HepG2 (cell line): ENCODE data around the gene ITGB5. TPM values are rescaled to one million over a fixed set of nuclear protein-coding genes. Genes with fewer than 3 reads are reported as not detected.

ENCODE experiments used
- ATAC-seq: fragments of 200-7000 bp; cut with Tn5 transposase; 3 replicates; pipeline ENCODE4 v1.9.1; 2020; ENCODE audit warnings: mild to moderate bottlenecking, moderate library complexity
- BruUV-seq: library from RNA; stranded (reverse); fragments of 400-500 nt; replicated peaks from 2 replicates; lab custom pipeline; 2021; lab: Mats Ljungman, UMichigan
- CTCF ChIA-PET: fragments of 300-600 bp; formaldehyde crosslinking; extraction: SDS; loops from one replicate; lab custom pipeline; 2021; ENCODE audit warnings: low total read pairs, inconsistent platforms, low intra/inter-chr PET ratio; lab: Yijun Ruan, JAX
- POLR2A ChIA-PET: fragments of 350-600 bp; sonication (Branson Sonifier 250); formaldehyde crosslinking; loops from one replicate; lab custom pipeline; 2020; ENCODE audit warnings: antibody characterized with exemption, inconsistent platforms; lab: Yijun Ruan, JAX
- DNase-seq: peaks from one replicate; pipeline ENCODE4 v3.0.0-alpha.2; 2015; ENCODE audit warnings: low spot score
- FAIRE-seq: peaks from 3 replicates; lab custom pipeline; 2011; peaks lifted over from hg19 to GRCh38; lab: Jason Lieb, UNC
- H2AFZ ChIP-seq: one replicate; pipeline ENCODE4 v1.6.1; 2011; ENCODE audit warnings: low read length, inconsistent platforms
- H3K27ac ChIP-seq: fragments of 300-600 bp; 3 replicates; pipeline ENCODE4 v1.8.0; 2011; ENCODE audit warnings: mixed run types, mild to moderate bottlenecking, mixed read lengths, low read length, inconsistent platforms; ENCODE audit not compliant: insufficient read depth; ENCODE audit errors: extremely low read length
- H3K27me3 ChIP-seq, 2 experiments: fragments of 200-600 bp in 1 of 2; 2 replicates in 1 of 2; 3 replicates in 1 of 2; pipeline versions ENCODE4 v1.6.0 to v1.8.0; 2011; ENCODE audit warnings: low read length in 2 of 2, mild to moderate bottlenecking in 2 of 2, moderate library complexity in 2 of 2, inconsistent platforms in 1 of 2; ENCODE audit not compliant: insufficient read depth in 2 of 2, control insufficient read depth in 1 of 2
- H3K36me3 ChIP-seq, 2 experiments: fragments of 200-600 bp in 1 of 2; replicated peaks in 1 of 2; 2 replicates in 1 of 2; 3 replicates in 1 of 2; pipeline versions ENCODE4 v1.5.1 to v1.8.0; 2011; ENCODE audit warnings: low read length in 2 of 2, inconsistent platforms in 1 of 2; ENCODE audit not compliant: insufficient read depth in 2 of 2, control insufficient read depth in 1 of 2
- H3K4me1 ChIP-seq: 2 replicates; pipeline ENCODE4 v1.5.1; 2012; ENCODE audit warnings: low read length, inconsistent platforms; ENCODE audit not compliant: insufficient read depth
- H3K4me2 ChIP-seq: 2 replicates; pipeline ENCODE4 v1.6.0; 2011; ENCODE audit warnings: low read depth, low read length, inconsistent platforms
- H3K4me3 ChIP-seq, 3 experiments: fragments of 200-600 bp in 1 of 3; sonication (generic), shearing (Covaris generic) in 1 of 3; replicated peaks in 1 of 3; 2 replicates each; pipeline ENCODE4 v1.5.1; 2011 to 2016; ENCODE audit warnings: low read length in 3 of 3, inconsistent platforms in 2 of 3, low read depth in 2 of 3, mild to moderate bottlenecking in 2 of 3, control low read depth in 1 of 3, mixed read lengths in 1 of 3; ENCODE audit not compliant: insufficient read depth in 1 of 3
- H3K79me2 ChIP-seq: one replicate; pipeline ENCODE4 v1.6.1; 2011; ENCODE audit warnings: low read length, inconsistent platforms; ENCODE audit not compliant: insufficient read depth
- H3K9ac ChIP-seq: 2 replicates; pipeline ENCODE4 v1.6.0; 2011; ENCODE audit warnings: mild to moderate bottlenecking, low read depth, low read length, inconsistent platforms; ENCODE audit not compliant: insufficient read depth
- H3K9me3 ChIP-seq: 2 replicates; pipeline ENCODE4 v1.5.1; 2012; ENCODE audit warnings: mild to moderate bottlenecking, low read length
- H4K20me1 ChIP-seq: 2 replicates; pipeline ENCODE4 v1.6.0; 2011; ENCODE audit warnings: inconsistent platforms, mild to moderate bottlenecking, low read length, moderate library complexity; ENCODE audit not compliant: insufficient read depth
- CREM ChIP-seq, 2 experiments: sonication (generic) in 1 of 2; formaldehyde crosslinking in 1 of 2; IDR thresholded peaks; 2 replicates each; pipeline versions ENCODE4 v1.4.0 to v1.6.1; 2016 to 2020; ENCODE audit warnings: antibody characterized with exemption in 1 of 2, mild to moderate bottlenecking in 1 of 2, missing genetic modification reagents in 1 of 2
- DBP ChIP-seq: sonication (generic); formaldehyde crosslinking; IDR thresholded peaks from 2 replicates; pipeline ENCODE4 v1.4.0; 2020; ENCODE audit warnings: missing genetic modification reagents; ENCODE audit errors: not compliant biosample characterization
- JUN ChIP-seq: sonication (generic); formaldehyde crosslinking; IDR thresholded peaks from 2 replicates; pipeline ENCODE4 v1.4.0; 2020; ENCODE audit warnings: mild to moderate bottlenecking, missing genetic modification reagents
- KDM6A ChIP-seq: IDR thresholded peaks from 2 replicates; pipeline ENCODE4 v1.6.1; 2016; ENCODE audit warnings: low read depth
- THYN1 ChIP-seq: sonication (generic); formaldehyde crosslinking; IDR thresholded peaks from 2 replicates; pipeline ENCODE4 v1.8.1; 2023; ENCODE audit warnings: low read depth, mild to moderate bottlenecking, moderate library complexity, missing genetic modification reagents, borderline replicate concordance
- ZC3H4 ChIP-seq: sonication (generic); formaldehyde crosslinking; IDR thresholded peaks from 2 replicates; pipeline ENCODE4 v1.4.0; 2020; ENCODE audit warnings: missing genetic modification reagents, borderline replicate concordance
- ZMAT5 ChIP-seq: sonication (generic); formaldehyde crosslinking; IDR thresholded peaks from 2 replicates; pipeline ENCODE4 v1.5.0; 2020; ENCODE audit warnings: mild to moderate bottlenecking, low read depth, missing genetic modification reagents, borderline replicate concordance
- ZNF549 ChIP-seq: sonication (generic); formaldehyde crosslinking; IDR thresholded peaks from 2 replicates; pipeline ENCODE4 v1.5.0; 2020; ENCODE audit warnings: missing genetic modification reagents
- ZNF709 ChIP-seq: sonication (generic); formaldehyde crosslinking; IDR thresholded peaks from 2 replicates; pipeline ENCODE4 v1.5.0; 2020; ENCODE audit warnings: mild to moderate bottlenecking, missing genetic modification reagents
- ZSCAN30 ChIP-seq: sonication (generic); formaldehyde crosslinking; IDR thresholded peaks from 2 replicates; pipeline ENCODE4 v1.5.0; 2020; ENCODE audit warnings: mild to moderate bottlenecking, missing genetic modification reagents
- ZUFSP ChIP-seq: sonication (generic); formaldehyde crosslinking; IDR thresholded peaks from 2 replicates; pipeline ENCODE4 v1.9.0; 2021; ENCODE audit warnings: missing genetic modification reagents, mild to moderate bottlenecking, borderline replicate concordance
- WGBS: methylation state at CpG from one replicate; pipeline ENCODE4 v1.1.6; 2017; ENCODE audit warnings: low lambda C conversion rate; 5-methylcytosine and 5-hydroxymethylcytosine counted together
- in situ Hi-C: cut with HindIII; loops from 2 replicates; pipeline ENCODE4 v1.10.0; 2017; ENCODE audit warnings: low pct_unique_long_range_greater_than_20kb; ENCODE audit not compliant: extremely low pct_ligation_motif_present
- intact Hi-C: fragments of 100-400 bp; cut with micrococcal nuclease; formaldehyde crosslinking; loops from one replicate; pipeline ENCODE4 v1.10.0; 2022; ENCODE audit not compliant: unreplicated experiment
- polyA plus RNA-seq, 8 experiments: library from polyadenylated mRNA; depleted of rRNA in 3 of 8; stranded (reverse) in 7 of 8; unstranded in 1 of 8; fragments of >200 nt; fragmentation: Illumina TruSeq in 4 of 8; extraction: Trizol in 4 of 8; gene quantifications; 2 replicates each; pipeline versions ENCODE4 v1.2.1 to v1.2.3, GENCODE V29; 2011 to 2016; ENCODE audit warnings: low read depth in 4 of 8, missing spikeins in 1 of 8, mixed read lengths in 1 of 8; ENCODE audit not compliant: insufficient read depth in 1 of 8
- total RNA-seq, 5 experiments: library from RNA; depleted of rRNA; stranded (reverse); fragments of >200 nt; fragmentation: Illumina TruSeq; extraction: Trizol; gene quantifications; 2 replicates each; pipeline ENCODE4 v1.2.3, GENCODE V29; 2016; ENCODE audit warnings: low read depth in 1 of 5

The ITGB5 gene
- total and polyA plus RNA-seq, 2 of the 13 experiments (the other 11 are each of a cell fraction or from before 2014, with no cell fraction given) = 74.1 to 343 TPM

- peaks cover 32 to 74% of the 10 kb centered on the region in 2 experiments for H3K36me3 ChIP-seq
- DNase-seq = no peak
- H3K4me3 ChIP-seq = no peak overlapping the region
- CTCF ChIA-PET = no interaction called here
- WGBS = 97% methylated on average over 7 of the region's 7 CpGs
- H3K4me2 ChIP-seq = no peak overlapping the region
- no peak overlapping the region for H3K9ac ChIP-seq
- no peaks in the 10 kb centered on the region for H3K9me3 ChIP-seq
- H2AFZ ChIP-seq = no peak overlapping the region
- no TSS peak for BruUV-seq
- intact Hi-C loops (no loop called here), in situ Hi-C loops (no loop called here)
- peaks cover 13% of the 10 kb centered on the region; the same call in 1 of the 2 replicates for H3K4me1 ChIP-seq
- H4K20me1 ChIP-seq = no peaks in the 10 kb centered on the region
- H3K27ac ChIP-seq = no peak overlapping the region
- no peak for TF ChIP-seq ZC3H4 (CRISPR knock-in tag)
- no peak for ATAC-seq
- POLR2A ChIA-PET = no interaction called here
- H3K27me3 ChIP-seq = no peaks in the 10 kb centered on the region
- no peak for FAIRE-seq
- H3K79me2 ChIP-seq = no peaks in the 10 kb centered on the region
Observed at GRCh38 chr3:124779116-124779515, 108.0 kb downstream of the ITGB5 start.

- no peaks in the 10 kb centered on the region for H4K20me1 ChIP-seq
- H2AFZ ChIP-seq = no peak overlapping the region
- BruUV-seq = no TSS peak
- POLR2A ChIA-PET = no interaction called here
- no peak overlapping the region for H3K4me2 ChIP-seq
- peaks cover 37 to 75% of the 10 kb centered on the region in 2 experiments for H3K36me3 ChIP-seq
- peaks cover 13% of the 10 kb centered on the region; the same call in 1 of the 2 replicates for H3K4me1 ChIP-seq
- CTCF ChIA-PET = no interaction called here
- H3K9me3 ChIP-seq = no peaks in the 10 kb centered on the region
- in situ Hi-C loops = no loop called here
- no peak overlapping the region for H3K27ac ChIP-seq
- H3K9ac ChIP-seq = no peak overlapping the region
- ATAC-seq = no peak
- intact Hi-C loops = no loop called here
- H3K4me3 ChIP-seq = no peak overlapping the region
- no peaks in the 10 kb centered on the region for H3K79me2 ChIP-seq
- WGBS = 99% methylated on average over 5 of the region's 5 CpGs
- FAIRE-seq = no peak
- DNase-seq = no peak
- H3K27me3 ChIP-seq = no peaks in the 10 kb centered on the region
- TF ChIP-seq ZNF549 (CRISPR knock-in tag) (no peak), THYN1 (CRISPR knock-in tag) (no peak), ZSCAN30 (no peak), JUN (CRISPR knock-in tag) (no peak), ZUFSP (no peak), CREM (IDR thresholded peaks at IDR 0.05) (no peak), CREM (CRISPR knock-in tag; IDR thresholded peaks at IDR 0.05) (no peak), KDM6A (CRISPR knock-in tag) (no peak), ZNF709 (CRISPR knock-in tag) (no peak), ZMAT5 (no peak), DBP (CRISPR knock-in tag) (no peak)
Observed at GRCh38 chr3:124777762-124778470, 109.2 kb downstream of the ITGB5 start.
